KG1 (cell line): Measurements from ENCODE around the gene TULP1.
A peak's percentile ranks its signal among the peaks of the same experiment; 100 is the strongest.

Experiments
- DNase-seq: peaks from one replicate; lab custom pipeline; 2025; lab: John Stamatoyannopoulos, UW

TULP1 gene

DNA sequence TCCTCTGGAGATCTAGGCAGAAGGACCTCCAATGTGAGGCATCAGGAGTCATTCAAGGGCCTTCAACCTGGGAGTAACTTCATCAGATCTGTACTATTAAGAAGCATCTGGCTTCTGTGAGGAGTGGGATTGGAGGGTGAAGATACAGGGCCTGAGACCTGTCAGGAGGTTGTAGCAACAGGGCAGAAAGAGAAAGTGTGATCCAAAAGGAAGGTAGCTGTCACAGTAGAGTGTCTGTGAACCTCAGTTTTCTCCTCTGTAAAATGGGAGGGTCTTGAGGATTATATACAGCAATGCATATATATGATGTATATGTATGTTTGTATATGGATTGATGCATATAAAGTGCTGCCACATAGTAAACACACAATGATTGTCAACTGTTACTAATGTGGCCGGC, 47.0 kb downstream of the TULP1 start:
- DNase-seq: no peak

DNA sequence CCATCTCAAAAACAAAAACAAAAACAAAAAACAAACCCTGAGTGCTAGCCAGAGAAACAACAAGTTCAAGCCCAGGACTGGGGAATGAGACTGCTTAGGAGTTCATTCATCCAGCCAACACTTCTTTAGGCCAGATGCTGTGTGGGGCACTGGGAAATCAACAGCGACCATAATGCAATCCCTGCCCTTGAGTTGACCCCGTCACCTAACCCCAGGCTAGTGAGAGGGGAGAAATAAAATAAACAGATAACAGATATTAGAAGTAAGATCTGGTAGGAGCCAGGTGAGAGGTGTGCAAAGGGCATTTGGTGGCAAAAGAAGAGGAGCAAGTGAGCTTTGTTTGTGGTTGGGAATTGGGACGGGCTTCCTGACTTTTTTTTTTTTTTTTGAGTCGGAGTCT, 49.4 kb downstream of the TULP1 start:
- DNase-seq: no peak

DNA sequence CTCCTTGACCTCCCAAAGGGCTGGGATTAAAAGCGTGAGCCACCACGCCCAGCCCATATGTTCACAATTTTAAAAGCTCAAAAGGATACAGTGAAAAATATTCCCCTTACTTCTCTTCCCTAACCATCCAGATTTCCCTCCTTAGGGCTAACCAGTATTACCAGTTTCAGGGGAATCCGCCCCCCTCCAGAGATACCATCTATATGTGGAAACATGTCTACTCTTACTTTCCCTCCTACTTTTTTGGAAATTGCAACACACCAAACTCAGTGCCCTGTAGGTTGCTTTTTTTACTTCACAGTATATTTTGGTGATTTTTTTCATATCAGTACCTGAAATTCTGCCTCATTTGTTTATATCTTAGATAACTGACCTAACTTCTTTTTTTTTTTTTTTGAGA, 51.4 kb downstream of the TULP1 start:
- no peak for DNase-seq

DNA sequence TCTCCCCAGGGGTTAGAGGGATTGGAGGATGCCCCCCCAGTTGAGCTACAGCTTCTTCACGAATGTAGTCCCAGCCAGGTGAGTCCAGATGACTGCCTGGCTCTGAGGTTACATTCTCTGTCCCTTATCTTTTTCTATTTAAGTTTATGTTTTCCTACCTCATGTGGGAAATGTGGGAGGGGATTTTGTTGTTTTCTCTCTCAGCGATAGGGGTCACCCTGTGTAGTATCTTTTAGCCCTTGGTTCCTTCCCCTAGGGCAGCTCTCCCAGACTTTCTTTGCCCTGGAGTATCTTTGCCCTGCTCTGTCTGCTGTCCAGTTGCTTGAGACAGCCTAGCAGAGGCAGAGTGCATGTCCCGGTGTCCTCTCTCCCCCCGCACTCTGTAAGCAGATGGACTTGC, 54.8 kb downstream of the TULP1 start:
- DNase-seq: no peak

DNA sequence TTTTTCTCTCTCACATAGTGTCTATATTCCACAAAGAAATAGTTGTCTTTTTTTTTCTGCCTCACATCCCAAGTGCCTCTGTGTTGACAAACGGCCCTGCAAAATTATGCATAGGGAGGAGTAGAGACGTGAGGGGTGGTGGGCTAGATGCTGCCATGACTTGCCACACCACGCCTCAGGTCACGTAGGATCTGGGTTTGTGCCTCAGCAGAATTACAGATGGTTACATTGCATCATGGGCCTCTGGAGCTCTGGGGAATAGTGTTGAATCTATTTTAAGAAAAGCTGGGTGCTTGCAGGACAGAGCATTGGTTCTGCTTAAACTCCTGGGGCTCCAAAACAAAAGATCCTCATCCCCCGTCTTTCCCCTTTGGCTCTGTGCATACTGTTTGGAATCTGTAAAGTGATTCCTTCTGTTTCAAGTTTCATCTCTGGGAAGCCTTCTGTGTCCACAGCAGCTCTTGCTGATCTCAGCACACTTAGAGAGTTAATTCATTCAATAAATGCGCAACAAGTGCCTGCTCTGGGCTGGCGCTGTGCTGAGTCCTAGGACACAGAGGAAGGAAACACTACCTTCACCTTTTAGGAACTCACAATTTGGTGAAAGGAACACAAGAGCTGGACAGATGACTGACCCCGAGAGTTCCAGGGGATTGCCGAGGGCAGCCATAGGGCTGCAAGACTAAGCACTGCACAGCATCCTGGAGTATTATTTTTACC, 58.1 kb downstream of the TULP1 start:
- DNase-seq: no peak

DNA sequence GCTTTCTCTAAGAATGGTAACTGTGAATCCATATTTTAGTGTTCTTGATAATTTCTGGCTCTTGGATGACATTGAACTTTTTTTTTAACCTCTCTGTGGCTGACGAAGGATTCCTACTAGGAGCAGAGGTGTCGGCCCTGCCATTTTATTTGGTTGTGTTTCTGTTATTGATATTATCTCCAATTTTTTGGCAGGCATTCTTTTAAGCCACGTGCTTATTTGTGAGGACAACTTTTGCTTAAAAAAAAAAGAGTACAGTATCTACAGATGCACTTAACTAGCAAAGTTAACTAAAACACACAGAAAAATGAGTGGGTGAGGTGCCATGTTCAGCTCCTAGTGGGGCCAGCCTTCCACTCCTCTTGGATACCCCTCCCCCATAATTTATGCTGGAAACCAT, 59.5 kb downstream of the TULP1 start:
- DNase-seq: no peak

DNA sequence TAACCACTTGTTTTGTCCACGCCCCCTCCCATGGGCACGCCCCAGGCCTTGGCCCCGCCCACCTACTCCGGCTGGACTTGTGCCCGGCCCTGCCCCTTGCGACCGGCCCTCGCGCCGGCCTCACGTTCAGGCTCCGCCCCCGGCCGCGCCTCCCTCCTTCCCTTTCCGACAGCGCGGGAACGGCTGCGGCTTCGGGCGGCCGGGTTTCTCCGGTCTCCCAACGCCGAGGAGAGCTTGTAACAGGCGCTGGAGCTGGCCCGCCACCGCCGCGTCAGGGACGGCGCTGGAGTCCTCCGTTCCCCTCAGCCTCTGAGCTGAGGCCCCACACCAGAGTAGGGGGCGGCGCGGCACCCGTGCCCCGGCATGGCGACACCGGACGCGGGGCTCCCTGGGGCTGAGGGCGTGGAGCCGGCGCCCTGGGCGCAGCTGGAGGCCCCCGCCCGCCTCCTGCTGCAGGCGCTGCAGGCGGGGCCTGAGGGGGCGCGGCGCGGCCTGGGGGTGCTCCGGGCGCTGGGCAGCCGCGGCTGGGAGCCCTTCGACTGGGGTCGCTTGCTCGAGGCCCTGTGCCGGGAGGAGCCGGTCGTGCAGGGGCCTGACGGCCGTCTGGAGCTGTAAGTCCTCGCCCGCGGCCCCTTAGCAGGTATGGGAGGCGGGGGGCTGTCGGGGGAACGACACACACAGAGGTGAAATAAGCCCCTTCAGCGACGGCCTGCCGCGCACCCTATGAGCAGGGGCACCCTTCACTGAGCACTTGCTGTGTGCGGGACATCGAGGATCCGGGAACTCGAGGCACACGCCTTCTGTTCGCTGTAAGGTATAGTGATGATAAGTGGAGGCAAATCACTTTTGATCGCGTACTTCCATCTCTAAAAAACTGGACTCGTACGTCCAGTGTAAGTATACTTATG, 60.3 kb downstream of the TULP1 start, which contains the start of gene FANCE:
FANCE (plus strand) TSS at position 156 of the 908 bp plus-strand sequence; CDS start at position 364, 208 bp downstream.
- peak; percentile 73 for DNase-seq

DNA sequence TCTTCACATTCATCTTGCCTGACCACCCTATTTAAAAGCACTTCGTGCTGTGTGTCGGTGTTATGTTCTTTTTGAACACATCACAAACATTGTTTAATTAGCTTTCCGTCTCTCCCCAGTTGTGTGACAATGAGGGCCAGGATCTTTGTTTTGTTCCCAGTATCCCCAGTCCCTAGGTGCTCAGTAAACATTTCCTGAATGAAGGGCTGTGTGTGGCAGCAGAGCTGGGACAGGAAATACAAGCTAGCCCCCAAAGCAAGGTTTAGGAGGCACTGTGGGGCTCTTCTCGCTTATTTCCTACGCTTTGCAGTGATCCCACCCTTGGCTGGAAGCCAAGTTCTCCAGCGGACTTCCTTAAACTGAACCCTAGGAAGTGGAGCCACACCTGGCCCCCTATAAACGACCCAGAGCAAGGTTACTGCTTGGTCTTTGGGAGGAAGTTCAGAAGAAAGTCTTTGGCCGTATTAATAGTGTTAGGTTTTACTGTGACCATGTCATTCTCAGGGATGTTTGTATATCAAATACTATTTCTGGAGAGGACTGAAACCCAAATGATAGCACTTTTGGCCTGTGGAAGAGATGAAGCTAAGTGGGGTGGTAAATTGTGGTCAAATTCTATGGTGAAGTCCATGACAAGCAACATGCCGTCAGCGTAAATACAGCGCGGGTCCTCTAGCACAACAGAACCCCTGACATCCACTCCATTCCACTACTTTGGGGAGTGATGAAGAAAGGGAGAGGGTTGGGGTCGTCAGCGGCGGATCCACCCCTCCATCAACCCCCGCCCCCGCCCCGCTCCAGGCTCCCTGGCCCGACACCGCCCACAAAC, 61.1 kb downstream of the TULP1 start:
- no peak for DNase-seq

DNA sequence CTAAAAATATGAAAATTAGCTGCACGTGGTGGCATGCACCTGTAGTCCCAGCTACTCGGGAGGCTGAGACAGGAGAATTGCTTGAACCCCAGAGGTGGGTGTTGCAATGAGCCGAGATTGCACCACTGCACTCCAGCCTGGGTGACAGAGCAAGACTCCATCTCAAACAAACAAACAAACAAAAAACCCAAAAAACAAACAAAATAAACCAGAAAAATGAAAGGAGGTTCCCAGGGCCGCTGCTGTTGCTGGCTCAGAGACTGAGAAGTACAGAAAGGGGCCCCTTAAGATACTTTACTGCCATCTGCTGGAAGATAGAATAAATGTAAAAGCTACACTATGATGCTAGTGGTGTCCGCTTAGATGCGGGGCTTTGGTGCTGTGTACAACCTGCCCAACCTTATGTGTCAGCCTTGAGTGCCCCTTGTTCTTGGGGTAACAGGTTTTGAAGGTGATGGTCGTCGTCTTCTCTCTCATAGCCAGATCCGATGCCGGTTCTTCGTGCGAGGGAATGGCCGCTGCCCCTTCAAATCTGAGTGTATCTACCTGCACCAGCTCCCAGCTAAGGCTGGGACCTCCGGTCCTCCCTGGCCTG, 63.3 kb downstream of the TULP1 start:
- peak; percentile 21 for DNase-seq

DNA sequence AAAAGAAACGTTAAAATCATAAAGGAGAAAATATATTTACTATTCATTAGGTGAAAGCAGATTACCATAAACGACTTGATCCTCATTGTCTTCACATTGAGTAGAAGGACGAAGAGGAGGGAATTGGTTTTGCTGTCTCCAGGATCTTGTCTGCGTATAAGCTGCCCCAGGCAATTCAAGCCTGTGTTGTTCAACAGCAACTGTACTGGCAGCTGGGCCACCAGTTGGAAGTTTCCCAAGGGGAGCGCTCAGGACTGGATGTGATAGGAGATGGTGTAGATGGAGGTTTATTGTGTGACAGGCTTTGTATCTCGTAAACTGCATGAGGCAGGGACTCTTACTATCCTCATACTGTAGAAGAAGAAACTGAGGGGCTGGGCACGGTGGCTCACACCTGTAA, 64.5 kb downstream of the TULP1 start:
- DNase-seq: no peak
